AG10803 (cell line): ENCODE measurements around the gene TWSG1.

ENCODE experiments used
- DNase-seq: peaks from one replicate; pipeline ENCODE4 v3.0.0; 2010; ENCODE audit warnings: low read depth
- H3K4me3 ChIP-seq: 2 replicates; pipeline ENCODE4 v1.5.1; 2011; ENCODE audit warnings: mild to moderate bottlenecking, low read length, control low read depth
- TF ChIP-seq, protein P1 (sequence below): conservative IDR thresholded peaks from 2 replicates; pipeline ENCODE4 v1.5.1; 2011; ENCODE audit warnings: mild to moderate bottlenecking, low read length, control low read depth, inconsistent platforms

TWSG1 gene

DNA sequence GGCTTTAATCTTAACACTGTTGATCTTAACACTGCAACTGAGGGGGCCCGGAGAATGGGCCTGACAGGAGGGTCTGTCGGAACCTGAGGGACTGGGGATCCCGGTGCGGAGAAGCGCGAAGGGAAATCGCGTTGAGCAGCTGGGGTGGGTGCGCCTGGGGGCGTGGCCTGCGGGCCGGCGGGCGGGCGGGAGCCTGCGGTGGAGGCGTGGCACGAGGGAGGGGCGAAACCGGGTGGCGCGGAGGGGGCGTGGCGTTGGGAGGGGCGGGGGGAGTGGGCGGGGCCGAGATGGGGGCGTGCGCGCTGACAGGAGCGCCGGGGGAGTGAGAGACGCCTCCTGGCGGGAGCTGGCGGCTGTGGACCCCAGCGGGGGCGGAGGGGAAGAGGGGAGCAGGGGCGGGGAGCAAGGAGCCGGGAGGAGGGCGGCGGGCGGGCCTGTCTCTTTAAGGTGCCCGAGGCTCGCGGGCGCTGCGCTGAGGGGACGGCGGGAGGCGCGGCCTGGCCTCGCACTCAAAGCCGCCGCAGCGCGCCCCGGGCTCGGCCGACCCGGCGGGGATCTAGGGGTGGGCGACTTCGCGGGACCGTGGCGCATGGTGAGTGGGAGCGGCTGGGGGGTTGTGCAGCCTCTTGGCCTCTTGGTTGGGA, at the start of gene TWSG1:
TSS of gene TWSG1 (plus strand) at position 445 of the 644 bp plus-strand sequence. CDS start 2,457 bp downstream, outside the sequence.
- peak within 1 kb of the TSS; percentile 81 for H3K4me3 ChIP-seq
- peak; percentile 95 for DNase-seq
- TF ChIP-seq, protein P1, sequence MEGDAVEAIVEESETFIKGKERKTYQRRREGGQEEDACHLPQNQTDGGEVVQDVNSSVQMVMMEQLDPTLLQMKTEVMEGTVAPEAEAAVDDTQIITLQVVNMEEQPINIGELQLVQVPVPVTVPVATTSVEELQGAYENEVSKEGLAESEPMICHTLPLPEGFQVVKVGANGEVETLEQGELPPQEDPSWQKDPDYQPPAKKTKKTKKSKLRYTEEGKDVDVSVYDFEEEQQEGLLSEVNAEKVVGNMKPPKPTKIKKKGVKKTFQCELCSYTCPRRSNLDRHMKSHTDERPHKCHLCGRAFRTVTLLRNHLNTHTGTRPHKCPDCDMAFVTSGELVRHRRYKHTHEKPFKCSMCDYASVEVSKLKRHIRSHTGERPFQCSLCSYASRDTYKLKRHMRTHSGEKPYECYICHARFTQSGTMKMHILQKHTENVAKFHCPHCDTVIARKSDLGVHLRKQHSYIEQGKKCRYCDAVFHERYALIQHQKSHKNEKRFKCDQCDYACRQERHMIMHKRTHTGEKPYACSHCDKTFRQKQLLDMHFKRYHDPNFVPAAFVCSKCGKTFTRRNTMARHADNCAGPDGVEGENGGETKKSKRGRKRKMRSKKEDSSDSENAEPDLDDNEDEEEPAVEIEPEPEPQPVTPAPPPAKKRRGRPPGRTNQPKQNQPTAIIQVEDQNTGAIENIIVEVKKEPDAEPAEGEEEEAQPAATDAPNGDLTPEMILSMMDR = peak; percentile 41

DNA sequence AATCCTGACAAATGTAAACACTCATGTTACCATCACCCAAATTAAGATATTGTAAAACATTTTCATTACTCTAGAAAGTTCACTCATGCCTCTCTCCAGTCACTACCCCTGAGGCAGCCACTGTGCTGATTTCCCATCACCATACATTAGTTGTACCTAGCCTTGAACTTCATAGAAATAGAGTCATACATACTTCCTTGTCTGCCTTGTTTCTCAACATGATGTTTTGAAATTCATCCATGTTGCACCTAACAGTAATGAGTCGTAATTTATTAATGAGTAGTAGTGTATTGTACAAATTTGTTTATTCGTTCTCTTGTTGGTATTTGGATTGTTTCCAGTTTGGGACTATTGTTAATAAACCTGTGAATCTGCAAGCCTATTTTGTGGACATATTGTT, 49.0 kb upstream of the TWSG1 start:
- TF ChIP-seq, protein P1 = no peak
- no peak for DNase-seq
- no peak overlapping the region for H3K4me3 ChIP-seq

DNA sequence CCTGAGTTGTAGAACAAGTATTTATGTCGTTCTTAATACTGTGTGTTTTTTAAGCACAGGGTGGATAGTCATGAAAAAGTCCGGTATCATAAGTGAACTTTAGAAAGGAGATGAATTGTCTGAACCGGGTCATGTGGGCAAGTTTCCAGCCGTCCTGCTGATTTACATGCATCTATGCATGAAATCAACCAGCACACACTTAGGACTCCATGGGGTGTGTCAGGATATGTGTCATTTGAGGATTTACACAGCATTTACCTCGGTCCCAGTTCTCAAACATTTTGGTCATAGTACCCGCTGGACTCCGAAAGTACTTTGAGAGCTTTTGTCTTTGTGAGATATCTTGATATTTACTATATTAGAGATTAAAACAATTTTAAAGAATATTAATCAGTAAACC, 47.5 kb upstream of the TWSG1 start:
- no peak overlapping the region for H3K4me3 ChIP-seq
- TF ChIP-seq, protein P1 = no peak
- DNase-seq = no peak

DNA sequence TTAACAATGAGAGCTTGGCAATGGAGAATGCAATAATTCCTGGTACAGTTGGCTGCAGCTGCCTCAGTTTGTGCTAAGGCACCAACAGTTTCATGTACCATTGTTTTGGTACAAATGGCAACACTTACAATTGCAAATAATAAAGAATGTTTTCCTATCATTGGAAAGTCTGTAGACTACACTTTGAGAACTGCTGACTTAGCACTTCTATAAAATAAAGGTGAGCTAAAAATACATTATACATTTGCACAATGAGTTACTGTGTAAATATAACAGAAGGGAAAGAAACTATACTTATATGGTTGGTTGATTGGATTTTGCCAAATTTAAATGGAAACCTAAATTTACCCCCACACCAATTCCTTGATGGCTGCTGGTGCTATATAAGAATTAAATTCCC, 44.9 kb upstream of the TWSG1 start:
- TF ChIP-seq, protein P1 = no peak
- no peak for DNase-seq
- no peak overlapping the region for H3K4me3 ChIP-seq

DNA sequence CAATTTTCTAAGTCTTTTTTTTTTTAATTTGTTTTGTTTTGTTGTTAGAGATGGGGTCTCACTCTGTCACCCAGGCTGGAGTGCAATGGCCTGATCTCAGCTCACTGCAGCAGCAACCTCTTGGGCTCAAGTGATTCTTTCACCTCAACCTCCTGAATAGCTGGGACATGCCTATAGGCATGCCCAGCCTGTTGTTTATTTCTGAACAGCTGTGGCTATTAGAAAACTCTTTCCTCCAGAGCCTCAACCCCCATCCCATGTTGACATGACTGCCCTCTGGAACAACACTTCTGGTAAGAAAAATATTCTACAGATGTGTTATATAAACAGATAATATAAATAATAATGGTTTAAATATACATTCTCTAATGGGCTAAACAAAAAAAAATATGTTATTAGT, 44.4 kb upstream of the TWSG1 start:
- peak; percentile 33 for DNase-seq
- H3K4me3 ChIP-seq = no peak overlapping the region
- TF ChIP-seq, protein P1 = no peak

DNA sequence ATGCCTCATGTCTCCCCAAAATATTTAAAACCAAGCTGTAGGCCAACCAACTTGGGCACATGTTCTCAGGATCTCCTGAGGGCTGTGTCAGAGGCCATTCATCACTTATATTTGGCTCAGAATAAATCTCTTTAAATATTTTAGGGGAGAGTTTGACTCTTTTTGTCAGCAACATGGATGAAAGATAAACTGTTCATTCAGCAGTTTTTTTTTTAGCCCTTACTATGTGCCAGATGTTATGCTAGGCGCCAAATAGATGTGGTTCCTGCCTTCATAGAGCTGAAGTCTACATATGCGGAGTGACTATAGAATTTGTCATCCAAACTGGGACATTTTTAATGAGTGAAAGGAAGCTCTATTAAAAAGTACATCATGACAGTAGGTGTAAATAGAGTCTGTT, 42.5 kb upstream of the TWSG1 start:
- no peak overlapping the region for H3K4me3 ChIP-seq
- TF ChIP-seq, protein P1 = no peak
- no peak for DNase-seq

DNA sequence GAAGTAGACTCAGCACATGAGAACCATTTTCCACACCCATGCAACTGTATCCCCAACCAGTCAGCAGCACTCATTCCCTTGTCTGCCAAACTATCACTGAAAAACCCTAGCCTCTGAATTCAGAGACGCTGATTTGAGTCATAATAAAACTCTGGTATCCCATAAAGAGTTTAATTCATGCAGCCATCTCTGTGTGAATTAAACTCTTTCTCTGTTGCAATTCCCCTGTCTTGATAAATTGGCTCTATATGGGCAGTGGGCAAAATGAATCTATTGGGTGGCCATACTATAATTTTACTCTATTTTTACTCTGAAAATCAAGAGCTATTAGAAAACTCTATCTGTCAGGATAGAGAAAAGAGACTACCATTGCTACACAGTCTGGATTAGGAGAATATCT, 40.6 kb upstream of the TWSG1 start:
- no peak for DNase-seq
- TF ChIP-seq, protein P1 = no peak
- no peak overlapping the region for H3K4me3 ChIP-seq
